Breast epithelium (tissue), 4 donors: ENCODE data around the gene ZNHIT1. TPM values are rescaled to one million over a fixed set of nuclear protein-coding genes. Genes with fewer than 3 reads are reported as not detected.

ENCODE experiments used
- DNase-seq, 2 donors: peaks; one replicate each; pipeline ENCODE4 v3.0.0-alpha.2; 2019; ENCODE audit warnings: low spot score in 2 of 2
- H3K27ac ChIP-seq, 2 donors: fragments of 200-600 bp; sonication (generic) in 1 of 2; one replicate each; pipeline ENCODE4 v1.5.1; 2016 to 2019; ENCODE audit warnings: mild to moderate bottlenecking in 1 of 2
- H3K27me3 ChIP-seq, 2 donors: fragments of 200-600 bp; sonication (generic) in 1 of 2; one replicate each; pipeline versions ENCODE4 v1.5.1 to v1.6.0; 2017 to 2019; ENCODE audit warnings: control low read depth in 1 of 2, mild to moderate bottlenecking in 1 of 2
- H3K36me3 ChIP-seq: fragments of 200-600 bp; one replicate; pipeline ENCODE4 v1.5.1; 2019
- H3K4me1 ChIP-seq, 2 donors: fragments of 200-600 bp; sonication (generic); one replicate each; pipeline ENCODE4 v1.5.1; 2016 to 2019; ENCODE audit warnings: control low read depth in 1 of 2
- H3K4me3 ChIP-seq, 3 donors: fragments of 200-600 bp; sonication (generic); 1 replicate in 2 of 3; 2 replicates in 1 of 3; pipeline ENCODE4 v1.5.1; 2016 to 2019; ENCODE audit warnings: mild to moderate bottlenecking in 3 of 3, moderate library complexity in 2 of 3
- H3K9me3 ChIP-seq, 2 donors: fragments of 200-600 bp; sonication (generic) in 1 of 2; one replicate each; pipeline ENCODE4 v1.5.1; 2016 to 2019; ENCODE audit warnings: control low read depth in 1 of 2
- CTCF ChIP-seq, 3 donors: fragments of 450-650 bp; IDR thresholded peaks; one replicate each; pipeline ENCODE4 v1.5.1; 2016 to 2017; ENCODE audit warnings: antibody characterized with exemption in 3 of 3, mild to moderate bottlenecking in 3 of 3, moderate library complexity in 3 of 3
- POLR2A ChIP-seq: fragments of 450-650 bp; IDR thresholded peaks from one replicate; pipeline ENCODE4 v1.6.1; 2016; ENCODE audit warnings: antibody characterized with exemption, mild to moderate bottlenecking, moderate library complexity
- POLR2AphosphoS5 ChIP-seq, 3 donors: sonication (generic); formaldehyde crosslinking; IDR thresholded peaks; one replicate each; pipeline ENCODE4 v1.6.1; 2017; ENCODE audit warnings: antibody characterized with exemption in 3 of 3
- intact Hi-C: fragments of 100-400 bp; cut with DNase I; formaldehyde crosslinking; loops from one replicate; pipeline ENCODE4 v1.15.1; 2023; ENCODE audit warnings: low total_unique reads
- total RNA-seq, 3 donors: library from RNA; depleted of rRNA; stranded (reverse); fragments of >200 nt; gene quantifications; one replicate each; pipeline ENCODE4 v1.1.0, GENCODE V29; 2016

The ZNHIT1 gene
- total RNA-seq, 3 donors from 2014 or later = 80.2 to 107 (median 91.4) TPM

GRCh38 chr7:101179713-101180112 lies 38.3 kb upstream of the ZNHIT1 start:
- intact Hi-C loops = no loop called here
- Histone ChIP-seq H3K27me3 (peaks cover 7 to 66% of the 10 kb centered on the region in 2 donors), H3K9me3 (no peaks in the 10 kb centered on the region), H3K4me1 (peaks cover 0 to 8% of the 10 kb centered on the region in 2 donors), H3K4me3 (peak overlapping the region in 1 of 3 donors; percentile 52), H3K36me3 (no peaks in the 10 kb centered on the region), H3K27ac (no peak overlapping the region)
- no peak for DNase-seq
- TF ChIP-seq POLR2AphosphoS5 (IDR thresholded peaks at IDR 0.05) (no peak), POLR2A (no peak)

DNA sequence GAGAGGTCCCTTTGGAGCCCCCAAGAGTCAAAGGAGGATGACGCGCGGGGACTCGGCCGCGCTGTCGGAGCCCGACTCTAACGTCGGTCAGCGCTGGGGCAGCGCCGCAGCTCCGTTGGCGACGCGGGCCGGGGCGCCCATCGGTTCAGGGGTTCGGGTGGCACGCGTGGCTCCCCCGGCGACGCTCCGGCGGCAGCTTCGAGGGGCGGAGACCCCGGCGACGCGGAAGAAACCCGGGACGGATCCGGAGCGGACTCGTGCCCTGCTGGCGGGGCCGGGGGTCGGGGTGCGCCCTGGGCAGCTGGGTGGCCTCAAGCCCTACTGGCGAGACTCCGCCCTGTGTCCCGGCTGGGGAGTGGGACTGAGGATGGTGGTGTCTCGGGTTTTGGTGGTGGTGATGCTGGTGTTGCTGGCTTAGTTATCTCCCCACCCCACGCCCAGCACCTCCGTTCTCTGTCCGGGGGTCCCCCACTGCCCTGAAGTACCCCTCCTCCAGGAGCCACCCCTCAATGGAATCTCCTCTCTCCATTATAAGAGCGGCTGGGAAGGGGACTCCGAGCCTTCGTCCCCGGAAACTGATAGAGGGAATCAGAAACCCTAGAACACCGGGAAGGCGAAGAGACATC lies 37.7 kb upstream of the ZNHIT1 start, which contains the start of gene NAT16:
Gene NAT16, minus strand, starts transcription at position 164 of the 626 bp plus-strand sequence. CDS start 5,486 bp downstream, outside the sequence.
- H3K27me3 ChIP-seq = peaks cover 5 to 61% of the 10 kb centered on the region in 2 donors
- intact Hi-C loops = no loop called here
- TF ChIP-seq CTCF (IDR thresholded peaks at IDR 0.05) = no peak
- no peak for TF ChIP-seq POLR2AphosphoS5 (IDR thresholded peaks at IDR 0.05)
- TF ChIP-seq POLR2A = no peak
- no peak within 1 kb of the TSS for H3K27ac ChIP-seq
- H3K36me3 ChIP-seq = no peaks in the 10 kb centered on the region
- no peak for DNase-seq
- peak within 1 kb of the TSS in 1 of 3 donors; percentile 52 for H3K4me3 ChIP-seq
- H3K9me3 ChIP-seq = no peaks in the 10 kb centered on the region
- peaks cover 0 to 8% of the 10 kb centered on the region in 2 donors for H3K4me1 ChIP-seq

GRCh38 chr7:101185258-101185839 lies 32.6 kb upstream of the ZNHIT1 start:
- intact Hi-C loops = no loop called here

GRCh38 chr7:101186194-101186593 lies 31.8 kb upstream of the ZNHIT1 start:
- Histone ChIP-seq H3K27ac (no peak overlapping the region), H3K4me3 (no peak overlapping the region), H3K27me3 (peaks cover 0 to 7% of the 10 kb centered on the region in 2 donors), H3K36me3 (no peaks in the 10 kb centered on the region), H3K9me3 (no peaks in the 10 kb centered on the region), H3K4me1 (no peaks in the 10 kb centered on the region)
- TF ChIP-seq CTCF (IDR thresholded peaks at IDR 0.05) (no peak), POLR2A (no peak), POLR2AphosphoS5 (IDR thresholded peaks at IDR 0.05) (no peak)
- no peak for DNase-seq
- intact Hi-C loops = no loop called here

More at GRCh38 chr7:101185258-101185839, 32.6 kb upstream of the ZNHIT1 start:
- Histone ChIP-seq H3K4me3 (no peak overlapping the region), H3K27me3 (peaks cover under 1 to 15% of the 10 kb centered on the region in 2 donors), H3K36me3 (no peaks in the 10 kb centered on the region), H3K27ac (no peak overlapping the region), H3K9me3 (no peaks in the 10 kb centered on the region), H3K4me1 (no peaks in the 10 kb centered on the region)
- DNase-seq = no peak
- no peak for TF ChIP-seq POLR2AphosphoS5 (IDR thresholded peaks at IDR 0.05)
- no peak for TF ChIP-seq POLR2A
- no peak for TF ChIP-seq CTCF (IDR thresholded peaks at IDR 0.05)

- Histone ChIP-seq H3K36me3 (no peaks in the 10 kb centered on the region), H3K9me3 (no peaks in the 10 kb centered on the region), H3K4me3 (no peak overlapping the region), H3K4me1 (no peaks in the 10 kb centered on the region), H3K27ac (no peak overlapping the region), H3K27me3 (peaks cover 0 to 3% of the 10 kb centered on the region in 2 donors)
- no peak for DNase-seq
- no peak for TF ChIP-seq POLR2A
- TF ChIP-seq POLR2AphosphoS5 (IDR thresholded peaks at IDR 0.05) = no peak
- TF ChIP-seq CTCF (IDR thresholded peaks at IDR 0.05) = no peak
- intact Hi-C loops = no loop called here
Measured at GRCh38 chr7:101186844-101187428, 31.0 kb upstream of the ZNHIT1 start.
